Activated CD8-positive, alpha-beta memory T cell treated with anti-CD3 and anti-CD28 coated beads, Interleukin-2, amount 50 U/mL, for 4 hours (primary cell): ENCODE measurements around the gene FRY.

Experiments used
- DNase-seq: peaks from one replicate; pipeline ENCODE4 v3.0.0-alpha.2; 2020

Gene FRY

DNA sequence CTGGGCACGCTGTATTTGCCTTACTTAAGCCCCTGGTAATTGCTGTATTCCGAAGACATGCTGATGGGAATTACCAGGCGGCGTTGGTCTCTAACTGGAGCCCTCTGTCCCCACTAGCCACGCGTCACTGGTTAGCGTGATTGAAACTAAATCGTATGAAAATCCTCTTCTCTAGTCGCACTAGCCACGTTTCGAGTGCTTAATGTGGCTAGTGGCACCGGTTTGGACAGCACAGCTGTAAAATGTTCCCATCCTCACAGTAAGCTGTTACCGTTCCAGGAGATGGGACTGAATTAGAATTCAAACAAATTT, 284.4 kb downstream of the FRY start:
- DNase-seq = no peak

DNA sequence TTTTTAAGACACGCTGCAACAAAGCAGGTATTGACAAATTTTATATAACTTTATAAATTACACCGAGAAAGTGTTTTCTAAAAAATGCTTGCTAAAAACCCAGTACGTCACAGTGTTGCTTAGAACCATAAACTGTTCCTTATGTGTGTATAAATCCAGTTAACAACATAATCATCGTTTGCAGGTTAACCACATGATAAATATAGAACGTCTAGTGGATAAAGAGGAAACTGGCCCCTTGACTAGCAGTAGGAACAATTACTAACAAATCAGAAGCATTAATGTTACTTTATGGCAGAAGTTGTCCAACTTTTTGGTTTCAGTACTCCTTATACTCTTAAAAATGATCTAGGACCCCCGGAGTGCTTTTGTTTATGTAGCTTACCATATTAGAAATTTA, 284.9 kb downstream of the FRY start:
- no peak for DNase-seq

DNA sequence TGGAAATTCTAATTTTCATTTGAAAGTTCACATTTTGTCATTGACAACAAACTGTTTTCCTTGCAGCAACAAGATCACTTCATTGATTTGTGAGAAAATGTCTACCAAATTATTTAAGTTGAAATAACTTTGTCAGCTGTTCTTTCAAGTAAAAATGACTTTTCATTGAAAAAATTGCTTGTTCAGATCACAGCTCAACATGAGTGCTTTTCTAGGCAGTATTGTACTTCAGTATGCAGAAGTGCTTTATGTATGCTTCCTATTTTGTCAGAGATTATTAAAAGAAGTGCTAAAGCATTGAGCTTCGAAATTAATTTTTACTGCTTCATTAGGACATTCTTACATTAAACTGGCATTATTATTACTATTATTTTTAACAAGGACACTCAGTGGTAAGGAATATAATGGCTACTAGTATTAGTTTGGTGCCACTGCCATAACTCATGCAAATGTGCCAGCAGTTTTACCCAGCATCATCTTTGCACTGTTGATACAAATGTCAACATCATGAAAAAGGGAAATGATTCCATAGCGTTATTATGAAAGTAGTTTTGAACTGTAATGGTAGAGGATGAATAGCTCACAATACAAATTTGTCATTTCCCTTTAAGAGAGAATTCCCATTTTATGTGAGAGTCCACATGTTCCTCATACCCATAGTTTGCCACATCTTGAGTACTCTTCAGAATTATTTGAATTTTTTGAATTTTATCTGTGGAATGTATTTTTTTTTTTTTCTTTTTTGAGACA, 286.3 kb downstream of the FRY start:
- DNase-seq = no peak

DNA sequence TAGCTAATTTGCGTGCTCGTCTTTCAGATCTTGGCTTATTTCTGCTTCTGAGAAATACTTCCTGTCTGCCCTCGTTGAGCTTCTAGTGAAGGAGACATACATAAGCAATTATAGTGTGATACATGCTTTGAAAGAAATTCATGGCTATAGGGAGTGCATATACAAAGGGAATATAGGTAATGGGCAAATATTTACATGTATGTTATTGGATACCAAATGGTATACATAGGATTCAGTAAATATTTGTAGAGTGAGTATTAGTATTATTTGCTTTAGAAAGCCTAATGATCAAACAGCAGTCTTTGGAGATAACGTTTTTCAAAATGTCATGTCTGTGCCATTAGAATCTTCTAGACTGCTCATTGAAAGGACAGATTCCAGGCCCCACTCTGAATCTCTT, 289.0 kb downstream of the FRY start:
- DNase-seq = no peak

DNA sequence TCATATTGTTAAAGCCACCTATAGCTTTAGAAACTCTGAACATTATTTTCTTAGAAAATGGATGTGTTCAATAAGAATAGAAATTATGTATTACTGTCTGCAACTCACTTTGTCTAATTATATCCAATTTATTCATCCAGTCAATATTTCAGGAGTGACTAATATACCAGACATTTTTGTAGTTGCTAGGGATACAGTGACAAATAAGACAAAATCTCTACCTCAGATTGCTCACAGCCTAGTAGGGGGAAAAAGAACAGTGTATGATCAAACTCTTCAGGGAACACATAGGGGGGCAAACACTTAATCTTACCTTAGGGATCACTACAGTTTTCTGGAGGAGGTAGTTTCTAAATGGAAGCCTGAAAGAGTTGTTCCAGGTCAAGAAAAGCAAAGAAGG, 292.3 kb downstream of the FRY start:
- no peak for DNase-seq

DNA sequence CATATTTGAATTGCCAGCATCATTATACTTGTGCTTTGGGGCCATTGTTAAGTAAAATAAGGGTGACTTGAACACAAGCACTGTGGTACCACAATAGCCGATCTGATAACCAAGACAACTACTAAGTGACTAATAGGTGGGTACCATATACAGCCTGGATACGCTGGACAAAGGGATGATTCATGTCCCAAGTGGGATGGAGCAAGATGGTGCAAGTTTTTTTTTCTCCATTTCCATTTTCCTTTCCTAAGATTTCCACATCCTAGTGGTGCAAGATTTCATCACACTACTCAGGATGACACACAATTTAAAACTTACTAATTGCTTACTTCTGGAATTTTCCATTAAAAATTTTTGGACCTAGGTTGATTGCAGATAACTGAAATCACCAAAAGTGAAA, 298.9 kb downstream of the FRY start:
- DNase-seq = no peak

DNA sequence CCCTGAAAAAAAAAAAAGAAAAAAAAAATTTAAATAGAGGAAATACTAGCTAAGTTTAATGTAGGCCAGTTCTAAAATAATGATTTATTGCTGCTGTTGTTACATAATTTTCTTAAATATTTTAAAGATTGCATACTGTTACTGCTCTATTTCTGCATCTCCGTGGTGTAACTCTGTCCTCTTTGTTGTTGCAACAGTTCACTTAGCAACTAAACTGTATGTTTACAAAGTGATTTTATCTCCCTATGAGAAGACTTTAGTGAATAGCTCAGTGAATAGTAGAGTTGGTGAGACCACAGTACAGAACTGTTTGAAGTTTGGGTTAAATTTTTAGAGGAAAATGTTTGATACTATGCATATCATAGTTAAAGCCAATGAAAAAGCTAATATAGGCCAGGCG, 303.1 kb downstream of the FRY start:
- DNase-seq = no peak

DNA sequence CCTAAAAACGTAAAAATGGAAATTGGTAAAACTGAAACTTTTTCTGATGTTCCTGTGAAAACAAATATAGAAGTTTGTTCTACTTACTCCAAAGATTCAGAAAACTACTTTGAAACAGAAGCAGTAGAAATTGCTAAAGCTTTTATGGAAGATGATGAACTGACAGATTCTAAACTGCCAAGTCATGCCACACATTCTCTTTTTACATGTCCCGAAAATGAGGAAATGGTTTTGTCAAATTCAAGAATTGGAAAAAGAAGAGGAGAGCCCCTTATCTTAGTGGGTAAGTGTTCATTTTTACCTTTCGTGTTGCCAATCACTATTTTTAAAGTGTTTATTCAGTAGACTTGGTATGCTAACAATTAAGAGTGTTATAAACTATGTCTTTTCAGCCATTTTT, 309.3 kb downstream of the FRY start:
- DNase-seq = no peak

DNA sequence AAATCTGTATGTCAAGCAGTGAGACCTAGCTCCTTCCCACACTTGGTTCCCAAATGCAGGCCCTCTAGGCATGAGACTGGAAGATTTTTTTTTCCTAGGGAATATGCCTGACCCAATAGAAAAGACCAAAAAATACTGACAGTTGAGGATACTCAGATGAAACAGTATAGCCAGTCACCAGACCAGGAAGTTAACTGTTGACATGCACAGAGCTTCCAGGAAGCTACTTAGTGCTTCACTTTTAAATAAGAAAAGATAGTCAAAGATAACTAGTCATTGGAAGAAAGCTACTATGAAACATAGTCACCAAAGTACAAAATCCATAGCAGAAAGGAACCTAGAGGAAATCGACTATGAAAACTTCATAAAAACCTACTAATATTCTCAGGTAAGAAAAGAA, 316.1 kb downstream of the FRY start:
- DNase-seq = no peak
